Chondrocyte (in vitro differentiated cells): Measurements from ENCODE around the gene TMEM258. TPM values are rescaled to one million over a fixed set of nuclear protein-coding genes. Genes with fewer than 3 reads are reported as not detected.

ENCODE experiments used
- DNase-seq: peaks from one replicate; pipeline ENCODE4 v3.0.0; 2021; ENCODE audit warnings: mixed read lengths, low spot score
- H3K27ac Mint-ChIP-seq: one replicate; pipeline ENCODE4 v1.8.0; 2021; ENCODE audit warnings: mild to moderate bottlenecking, moderate library complexity, mixed read lengths; ENCODE audit not compliant: unreplicated experiment
- H3K27me3 Mint-ChIP-seq: 2 replicates; pipeline ENCODE4 v1.8.0; 2021; ENCODE audit warnings: low read depth, mixed read lengths
- H3K36me3 Mint-ChIP-seq: 2 replicates; pipeline ENCODE4 v1.8.0; 2021; ENCODE audit warnings: low read depth, mixed read lengths
- H3K4me1 Mint-ChIP-seq: 2 replicates; pipeline ENCODE4 v1.8.0; 2021; ENCODE audit warnings: low read depth, mild to moderate bottlenecking, mixed read lengths
- H3K4me3 Mint-ChIP-seq: one replicate; pipeline ENCODE4 v1.8.0; 2021; ENCODE audit warnings: mild to moderate bottlenecking, moderate library complexity, mixed read lengths; ENCODE audit not compliant: unreplicated experiment
- H3K9me3 Mint-ChIP-seq: 2 replicates; pipeline ENCODE4 v1.8.0; 2021; ENCODE audit warnings: low read depth, mixed read lengths
- total RNA-seq: library from RNA; stranded (reverse); gene quantifications from 3 replicates; pipeline ENCODE4 v1.2.1, GENCODE V29; 2021
- TF ChIP-seq, protein P1 (sequence below): fragments of 200-600 bp; sonication (generic); IDR thresholded peaks from 2 replicates; pipeline ENCODE4 v1.5.0; 2021; ENCODE audit warnings: antibody characterized with exemption, mild to moderate bottlenecking, moderate library complexity

Gene TMEM258
- total RNA-seq, 1 donor from 2014 or later: 103 TPM

DNA sequence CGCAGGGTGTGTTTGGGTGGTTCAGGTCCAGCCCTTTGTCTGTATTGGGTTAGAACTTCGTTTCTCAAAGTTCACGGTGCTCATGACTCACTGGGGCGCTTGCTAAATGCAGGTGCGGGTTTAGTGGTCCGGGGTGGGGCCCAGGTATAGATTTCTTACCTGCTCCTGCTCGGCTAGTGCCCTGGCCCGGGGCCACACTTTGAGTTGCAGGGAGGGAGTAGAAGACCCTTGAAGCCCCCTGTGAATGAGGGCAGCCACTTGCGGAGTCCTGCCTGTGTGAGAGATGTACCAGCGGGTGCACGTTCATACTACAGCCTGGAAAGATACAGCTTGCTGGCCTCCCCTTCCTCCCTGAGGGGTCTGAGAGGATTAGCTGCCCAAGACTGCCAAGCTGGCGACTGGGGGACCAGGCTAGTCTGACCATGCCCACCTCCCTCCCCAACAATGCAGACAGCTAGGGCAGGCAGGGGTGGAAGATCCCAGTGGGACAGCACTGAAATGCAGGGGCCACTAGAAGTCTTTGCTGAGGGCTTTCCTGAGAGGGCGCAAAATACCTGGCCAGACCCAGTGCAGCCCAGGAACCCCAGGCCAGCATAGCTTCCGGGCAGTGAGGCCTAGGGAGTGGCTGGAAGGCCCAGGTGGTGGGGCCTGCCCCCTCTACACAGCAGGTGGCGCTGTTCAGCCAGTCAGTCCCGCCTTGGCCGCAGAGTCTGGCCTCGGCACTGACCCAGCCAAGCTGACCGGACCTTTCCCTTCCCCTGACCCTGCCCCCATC, 45.0 kb downstream of the TMEM258 start:
- peaks cover 3% of the 10 kb centered on the region for H3K36me3 Mint-ChIP-seq
- H3K4me3 Mint-ChIP-seq: no peak overlapping the region
- H3K9me3 Mint-ChIP-seq: no peaks in the 10 kb centered on the region
- TF ChIP-seq, protein P1, sequence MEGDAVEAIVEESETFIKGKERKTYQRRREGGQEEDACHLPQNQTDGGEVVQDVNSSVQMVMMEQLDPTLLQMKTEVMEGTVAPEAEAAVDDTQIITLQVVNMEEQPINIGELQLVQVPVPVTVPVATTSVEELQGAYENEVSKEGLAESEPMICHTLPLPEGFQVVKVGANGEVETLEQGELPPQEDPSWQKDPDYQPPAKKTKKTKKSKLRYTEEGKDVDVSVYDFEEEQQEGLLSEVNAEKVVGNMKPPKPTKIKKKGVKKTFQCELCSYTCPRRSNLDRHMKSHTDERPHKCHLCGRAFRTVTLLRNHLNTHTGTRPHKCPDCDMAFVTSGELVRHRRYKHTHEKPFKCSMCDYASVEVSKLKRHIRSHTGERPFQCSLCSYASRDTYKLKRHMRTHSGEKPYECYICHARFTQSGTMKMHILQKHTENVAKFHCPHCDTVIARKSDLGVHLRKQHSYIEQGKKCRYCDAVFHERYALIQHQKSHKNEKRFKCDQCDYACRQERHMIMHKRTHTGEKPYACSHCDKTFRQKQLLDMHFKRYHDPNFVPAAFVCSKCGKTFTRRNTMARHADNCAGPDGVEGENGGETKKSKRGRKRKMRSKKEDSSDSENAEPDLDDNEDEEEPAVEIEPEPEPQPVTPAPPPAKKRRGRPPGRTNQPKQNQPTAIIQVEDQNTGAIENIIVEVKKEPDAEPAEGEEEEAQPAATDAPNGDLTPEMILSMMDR: peak; percentile 91
- H3K27ac Mint-ChIP-seq: no peak overlapping the region
- peaks cover 3% of the 10 kb centered on the region for H3K4me1 Mint-ChIP-seq
- DNase-seq: no peak
- peaks cover 4% of the 10 kb centered on the region for H3K27me3 Mint-ChIP-seq

DNA sequence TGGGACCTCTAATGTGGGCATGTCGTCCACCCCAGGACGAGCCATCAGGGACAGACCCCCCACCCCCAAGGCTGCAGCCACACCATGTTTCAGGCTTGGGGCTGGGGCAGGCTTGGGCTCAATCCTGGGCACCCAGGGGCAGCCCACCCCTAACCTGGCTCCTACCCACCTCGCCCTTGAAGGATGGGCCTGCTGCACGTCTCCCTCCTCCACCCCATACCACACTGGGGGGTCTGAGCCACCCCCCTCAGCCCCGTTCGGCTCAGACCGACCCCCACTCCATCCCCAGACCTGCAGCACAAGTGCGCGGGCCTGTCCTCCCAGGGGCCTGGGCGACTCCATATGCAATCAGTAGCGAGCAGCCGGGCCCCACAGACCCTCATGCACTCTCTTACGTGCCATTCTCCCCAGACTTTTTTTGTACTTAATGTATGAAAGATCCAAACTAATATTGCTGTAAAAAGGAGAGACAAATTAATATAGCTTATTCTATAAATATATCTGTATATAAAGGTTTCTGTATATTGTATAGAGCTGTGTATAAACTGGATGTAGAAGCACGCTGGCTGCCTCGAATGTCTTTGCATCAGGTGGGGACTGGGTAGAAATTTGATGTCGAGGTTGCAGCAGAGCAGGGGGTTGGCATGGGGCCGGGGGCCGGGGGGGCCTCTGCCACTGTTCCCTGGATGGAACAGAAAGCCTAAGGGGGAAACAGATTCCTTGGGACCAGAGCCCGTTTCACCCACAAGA, 45.8 kb downstream of the TMEM258 start:
- H3K4me3 Mint-ChIP-seq: no peak overlapping the region
- no peak for DNase-seq
- H3K36me3 Mint-ChIP-seq: peaks cover 7% of the 10 kb centered on the region
- H3K9me3 Mint-ChIP-seq: no peaks in the 10 kb centered on the region
- peaks cover 3% of the 10 kb centered on the region for H3K4me1 Mint-ChIP-seq
- TF ChIP-seq, protein P1: no peak
- H3K27me3 Mint-ChIP-seq: peaks cover 4% of the 10 kb centered on the region
- H3K27ac Mint-ChIP-seq: no peak overlapping the region

DNA sequence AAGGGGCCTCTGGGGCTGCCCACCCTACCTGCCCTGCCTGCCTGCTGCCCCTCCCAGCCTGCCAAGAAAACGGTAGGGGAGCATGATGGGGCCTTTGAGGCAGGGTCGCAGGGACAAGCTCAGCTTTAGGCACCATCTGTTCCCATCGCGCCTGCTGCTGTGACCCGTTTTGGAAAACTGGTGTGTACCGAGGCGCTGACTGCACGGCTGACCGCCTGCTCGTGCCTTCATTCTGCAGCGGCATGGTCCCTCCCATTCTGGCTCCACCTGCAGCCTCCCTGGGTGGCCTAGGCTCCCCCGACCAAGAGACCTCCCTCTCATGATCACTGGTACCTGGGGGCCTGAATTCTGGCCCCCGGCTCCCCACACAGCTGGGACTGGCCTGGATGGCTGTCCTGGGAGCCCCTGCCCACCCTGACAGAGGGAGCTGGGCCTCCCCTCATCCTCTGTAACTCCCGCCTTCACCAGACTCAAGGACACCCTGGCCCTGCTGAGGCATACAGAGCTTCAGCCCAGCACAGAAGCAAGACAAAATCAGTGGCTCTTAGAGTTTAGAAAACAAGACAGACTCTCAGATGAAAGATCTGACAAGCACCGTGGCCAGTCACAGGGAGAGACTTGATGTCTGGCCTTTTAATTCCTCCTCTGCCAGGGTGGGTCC, 46.5 kb downstream of the TMEM258 start:
- H3K4me1 Mint-ChIP-seq: peaks cover 3% of the 10 kb centered on the region
- peaks cover under 1% of the 10 kb centered on the region for H3K27me3 Mint-ChIP-seq
- TF ChIP-seq, protein P1: no peak
- peaks cover 7% of the 10 kb centered on the region for H3K36me3 Mint-ChIP-seq
- no peaks in the 10 kb centered on the region for H3K9me3 Mint-ChIP-seq
- H3K27ac Mint-ChIP-seq: no peak overlapping the region
- no peak overlapping the region for H3K4me3 Mint-ChIP-seq
- no peak for DNase-seq

DNA sequence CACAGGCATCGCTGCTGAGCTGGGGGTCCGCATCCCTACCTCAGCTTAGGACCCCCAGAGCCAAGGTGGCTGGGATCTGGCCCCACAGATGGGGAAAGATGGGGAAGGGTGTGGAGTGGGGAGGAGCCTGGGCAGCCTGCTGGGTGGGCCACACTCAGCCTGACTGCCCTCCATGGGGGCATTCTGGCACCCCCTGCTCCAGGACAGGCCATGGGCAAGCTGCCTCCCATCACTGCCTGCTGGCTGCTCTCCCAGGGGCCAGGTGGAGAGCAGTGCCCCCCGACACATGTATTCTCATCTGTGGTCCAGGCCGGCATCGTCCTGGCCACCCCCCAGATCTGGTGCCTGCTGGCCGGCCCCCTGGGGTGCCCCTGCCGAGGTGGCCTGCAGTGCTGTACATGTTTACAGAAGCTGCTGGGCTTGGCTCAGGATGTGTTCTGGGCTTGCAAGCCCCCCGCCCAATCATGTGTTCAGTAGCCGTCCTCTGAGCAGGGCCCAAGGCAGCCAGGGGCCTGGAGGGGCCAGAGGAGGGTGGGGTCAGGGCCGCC, 47.7 kb downstream of the TMEM258 start:
- peaks cover 3% of the 10 kb centered on the region for H3K4me1 Mint-ChIP-seq
- DNase-seq: no peak
- H3K27me3 Mint-ChIP-seq: no peaks in the 10 kb centered on the region
- H3K27ac Mint-ChIP-seq: no peak overlapping the region
- H3K9me3 Mint-ChIP-seq: no peaks in the 10 kb centered on the region
- TF ChIP-seq, protein P1: no peak
- no peak overlapping the region for H3K4me3 Mint-ChIP-seq
- H3K36me3 Mint-ChIP-seq: peaks cover 7% of the 10 kb centered on the region

DNA sequence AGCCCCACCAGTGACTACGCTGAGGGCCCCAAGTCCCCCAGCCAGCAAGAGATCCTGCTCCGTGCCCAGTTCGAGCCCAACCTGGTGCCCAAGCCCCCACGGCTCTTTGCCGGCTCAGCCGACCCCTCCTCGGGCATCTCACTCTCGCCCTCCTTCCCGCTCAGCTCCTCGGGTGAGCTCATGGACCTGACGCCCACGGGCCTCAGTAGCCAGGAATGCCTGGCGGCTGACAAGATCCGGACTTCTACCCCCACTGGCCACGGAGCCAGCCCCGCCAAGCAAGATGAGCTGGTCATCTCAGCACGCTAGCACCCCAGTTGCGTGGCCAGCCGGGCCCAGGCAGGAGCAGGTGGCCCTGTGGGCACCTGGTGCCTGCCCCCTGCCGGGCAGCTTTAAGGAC, 48.2 kb downstream of the TMEM258 start:
- no peaks in the 10 kb centered on the region for H3K4me1 Mint-ChIP-seq
- H3K27me3 Mint-ChIP-seq: no peaks in the 10 kb centered on the region
- H3K9me3 Mint-ChIP-seq: no peaks in the 10 kb centered on the region
- DNase-seq: no peak
- H3K27ac Mint-ChIP-seq: no peak overlapping the region
- TF ChIP-seq, protein P1: no peak
- peaks cover 7% of the 10 kb centered on the region for H3K36me3 Mint-ChIP-seq
- no peak overlapping the region for H3K4me3 Mint-ChIP-seq
